Sigmoid colon (tissue), 4 donors: ENCODE data around the gene HOXB9.

Source experiments
- EP300 ChIP-seq, 4 donors: sonication (generic); formaldehyde crosslinking; IDR thresholded peaks; one replicate each; pipeline ENCODE4 v1.6.1; 2017; ENCODE audit warnings: antibody characterized with exemption in 4 of 4
- POLR2A ChIP-seq, 2 donors: fragments of 450-650 bp; IDR thresholded peaks; one replicate each; pipeline ENCODE4 v1.6.1; 2016; ENCODE audit warnings: antibody characterized with exemption in 2 of 2, mild to moderate bottlenecking in 2 of 2, moderate library complexity in 2 of 2
- POLR2AphosphoS5 ChIP-seq, 4 donors: sonication (generic); formaldehyde crosslinking; IDR thresholded peaks; one replicate each; pipeline ENCODE4 v1.6.1; 2017; ENCODE audit warnings: antibody characterized with exemption in 4 of 4
- TF ChIP-seq, protein P1 (sequence below), 4 experiments: fragments of 450-650 bp in 3 of 4; fragments of 200-600 bp in 1 of 4; IDR thresholded peaks; one replicate each; pipeline ENCODE4 v1.5.1; 2016 to 2019; ENCODE audit warnings: antibody characterized with exemption in 4 of 4, mild to moderate bottlenecking in 3 of 4, moderate library complexity in 2 of 4

DNA sequence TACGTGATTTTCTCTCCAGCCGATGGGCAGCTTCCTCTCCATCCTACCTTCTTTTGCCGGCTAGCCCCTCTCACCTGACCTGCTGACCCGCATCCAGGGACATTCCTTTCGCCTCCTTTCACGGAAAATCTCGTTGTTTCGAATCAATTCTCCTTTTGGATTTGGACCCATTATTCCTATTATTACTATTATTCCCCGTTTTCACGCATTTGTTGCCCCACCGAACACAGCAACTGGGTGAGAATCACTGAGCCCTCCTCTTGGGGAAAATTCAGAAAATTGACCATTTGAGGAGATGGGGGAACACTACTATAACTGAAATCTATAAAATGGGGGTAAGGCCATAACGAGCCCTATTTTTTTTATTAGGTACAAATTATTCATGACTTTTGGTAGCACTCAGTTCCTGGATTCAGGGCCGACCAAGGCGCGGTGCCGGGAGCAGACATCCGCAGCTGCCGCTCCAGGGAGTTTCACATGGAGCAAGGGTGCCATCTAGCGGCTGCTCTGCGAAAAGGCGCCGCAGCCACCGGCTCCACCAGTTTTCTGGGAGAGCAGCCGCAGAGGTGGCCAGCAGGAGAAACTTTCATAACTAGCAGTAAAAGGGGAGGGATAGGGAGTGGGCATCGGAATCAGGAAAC, 7.8 kb downstream of the HOXB9 start:
- TF ChIP-seq, protein P1, sequence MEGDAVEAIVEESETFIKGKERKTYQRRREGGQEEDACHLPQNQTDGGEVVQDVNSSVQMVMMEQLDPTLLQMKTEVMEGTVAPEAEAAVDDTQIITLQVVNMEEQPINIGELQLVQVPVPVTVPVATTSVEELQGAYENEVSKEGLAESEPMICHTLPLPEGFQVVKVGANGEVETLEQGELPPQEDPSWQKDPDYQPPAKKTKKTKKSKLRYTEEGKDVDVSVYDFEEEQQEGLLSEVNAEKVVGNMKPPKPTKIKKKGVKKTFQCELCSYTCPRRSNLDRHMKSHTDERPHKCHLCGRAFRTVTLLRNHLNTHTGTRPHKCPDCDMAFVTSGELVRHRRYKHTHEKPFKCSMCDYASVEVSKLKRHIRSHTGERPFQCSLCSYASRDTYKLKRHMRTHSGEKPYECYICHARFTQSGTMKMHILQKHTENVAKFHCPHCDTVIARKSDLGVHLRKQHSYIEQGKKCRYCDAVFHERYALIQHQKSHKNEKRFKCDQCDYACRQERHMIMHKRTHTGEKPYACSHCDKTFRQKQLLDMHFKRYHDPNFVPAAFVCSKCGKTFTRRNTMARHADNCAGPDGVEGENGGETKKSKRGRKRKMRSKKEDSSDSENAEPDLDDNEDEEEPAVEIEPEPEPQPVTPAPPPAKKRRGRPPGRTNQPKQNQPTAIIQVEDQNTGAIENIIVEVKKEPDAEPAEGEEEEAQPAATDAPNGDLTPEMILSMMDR (IDR thresholded peaks at IDR 0.05), result peak; percentile 95 to 99 (median 96)
- TF ChIP-seq POLR2AphosphoS5 (IDR thresholded peaks at IDR 0.05) (peak in 2 of 4 donors; percentile 32 to 50), POLR2A (IDR thresholded peaks at IDR 0.05) (no peak), EP300 (IDR thresholded peaks at IDR 0.05) (no peak)
